ENCODE data around the gene EPYC. TPM values are rescaled to one million over a fixed set of nuclear protein-coding genes. Genes with fewer than 3 reads are reported as not detected.

The EPYC gene
- total and polyA plus RNA-seq, 12 donors: 0.78 TPM; not detected in 11

DNA sequence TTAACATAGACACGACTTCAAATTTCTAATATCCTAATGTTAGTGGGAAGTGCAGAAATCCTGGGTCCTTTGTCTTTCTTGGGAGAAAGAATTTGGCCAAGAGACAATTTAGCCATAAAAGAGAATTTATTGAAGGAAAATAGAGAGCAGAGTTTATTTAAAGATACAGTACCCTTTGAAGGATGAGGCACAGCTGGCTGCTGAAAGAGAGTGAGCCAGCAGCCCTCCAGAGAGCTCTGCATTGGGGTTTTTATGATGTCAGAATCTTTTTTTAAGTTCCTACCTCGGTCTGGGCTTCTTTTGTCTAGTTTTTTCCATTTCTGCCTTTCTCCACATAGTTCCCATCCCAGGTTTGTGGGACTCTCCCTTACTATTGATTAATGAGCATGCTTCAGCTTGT lies 87.3 kb downstream of the EPYC start:
- no peak overlapping the region for H3K4me3 ChIP-seq
- no peaks in the 10 kb centered on the region for H3K27me3 ChIP-seq
- intact Hi-C loops (cut with DNase I): no loop called here
- H3K4me1 ChIP-seq (replicated peaks in 1 of 2): peaks cover 6 to 10% of the 10 kb centered on the region in 2 donors
- TF ChIP-seq, protein P1, sequence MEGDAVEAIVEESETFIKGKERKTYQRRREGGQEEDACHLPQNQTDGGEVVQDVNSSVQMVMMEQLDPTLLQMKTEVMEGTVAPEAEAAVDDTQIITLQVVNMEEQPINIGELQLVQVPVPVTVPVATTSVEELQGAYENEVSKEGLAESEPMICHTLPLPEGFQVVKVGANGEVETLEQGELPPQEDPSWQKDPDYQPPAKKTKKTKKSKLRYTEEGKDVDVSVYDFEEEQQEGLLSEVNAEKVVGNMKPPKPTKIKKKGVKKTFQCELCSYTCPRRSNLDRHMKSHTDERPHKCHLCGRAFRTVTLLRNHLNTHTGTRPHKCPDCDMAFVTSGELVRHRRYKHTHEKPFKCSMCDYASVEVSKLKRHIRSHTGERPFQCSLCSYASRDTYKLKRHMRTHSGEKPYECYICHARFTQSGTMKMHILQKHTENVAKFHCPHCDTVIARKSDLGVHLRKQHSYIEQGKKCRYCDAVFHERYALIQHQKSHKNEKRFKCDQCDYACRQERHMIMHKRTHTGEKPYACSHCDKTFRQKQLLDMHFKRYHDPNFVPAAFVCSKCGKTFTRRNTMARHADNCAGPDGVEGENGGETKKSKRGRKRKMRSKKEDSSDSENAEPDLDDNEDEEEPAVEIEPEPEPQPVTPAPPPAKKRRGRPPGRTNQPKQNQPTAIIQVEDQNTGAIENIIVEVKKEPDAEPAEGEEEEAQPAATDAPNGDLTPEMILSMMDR (IDR thresholded peaks at IDR 0.05): no peak
- no peak overlapping the region for H3K27ac ChIP-seq
- H3K9me3 ChIP-seq (replicated peaks in 1 of 3): no peaks in the 10 kb centered on the region
- no peak for DNase-seq
- 40 to 53% (median 49%) methylated on average over 2 of the region's 2 CpGs for WGBS, 4 donors
- no peaks in the 10 kb centered on the region for H3K36me3 ChIP-seq (replicated peaks in 1 of 2)

DNA sequence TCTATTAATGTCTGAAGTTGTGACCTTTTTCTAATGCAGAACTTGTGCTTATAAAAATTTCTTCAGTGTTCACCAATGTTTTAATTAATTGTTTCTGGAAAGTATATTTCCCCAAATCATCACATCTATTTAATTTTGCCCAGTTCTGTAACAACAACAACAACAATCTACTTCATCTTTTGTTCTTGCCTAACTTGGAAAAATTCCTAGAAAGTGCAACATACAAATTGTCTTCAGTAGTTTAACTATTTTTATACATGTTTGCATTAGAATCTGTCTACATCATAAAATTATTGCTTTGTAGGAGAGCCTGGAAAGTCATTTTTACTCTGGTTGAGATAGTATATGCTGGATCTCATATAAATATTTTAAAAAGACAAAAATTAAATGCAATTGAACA lies 88.3 kb downstream of the EPYC start:
- Histone ChIP-seq H3K27me3 (no peaks in the 10 kb centered on the region), H3K4me3 (no peak overlapping the region), H3K9me3 (replicated peaks in 1 of 3) (no peaks in the 10 kb centered on the region), H3K27ac (no peak overlapping the region), H3K36me3 (replicated peaks in 1 of 2) (no peaks in the 10 kb centered on the region), H3K4me1 (replicated peaks in 1 of 2) (peaks cover 1 to 2% of the 10 kb centered on the region in 2 donors)
- TF ChIP-seq, protein P1 (IDR thresholded peaks at IDR 0.05): no peak
- no peak for TF ChIP-seq POLR2A (IDR thresholded peaks at IDR 0.05)
- no peak for DNase-seq
- intact Hi-C loops (cut with DNase I): no loop called here

DNA sequence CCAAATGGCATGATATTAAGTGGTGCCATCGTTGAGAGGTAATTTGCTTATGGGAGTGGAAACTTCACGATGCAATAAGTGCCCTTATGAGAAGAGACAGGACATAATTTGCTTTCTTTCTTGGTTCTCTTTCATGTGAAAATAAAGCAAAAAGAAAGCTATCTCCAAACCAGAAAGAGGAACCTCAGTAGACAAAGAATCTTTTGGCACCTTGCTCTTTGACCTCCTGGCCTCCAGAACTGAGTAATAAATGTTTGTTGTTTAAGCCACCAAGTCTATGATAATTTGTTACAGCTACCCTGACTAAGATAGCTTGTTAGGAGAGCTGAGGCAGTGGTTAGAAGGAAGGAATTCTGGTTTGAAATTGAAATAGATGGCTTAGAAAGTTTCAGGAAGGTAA lies 89.4 kb downstream of the EPYC start:
- no peak for TF ChIP-seq POLR2A (IDR thresholded peaks at IDR 0.05)
- TF ChIP-seq, protein P1 (IDR thresholded peaks at IDR 0.05): no peak
- Histone ChIP-seq H3K36me3 (replicated peaks in 1 of 2) (no peaks in the 10 kb centered on the region), H3K4me1 (replicated peaks in 1 of 2) (no peaks in the 10 kb centered on the region), H3K27me3 (no peaks in the 10 kb centered on the region), H3K27ac (no peak overlapping the region), H3K4me3 (no peak overlapping the region), H3K9me3 (replicated peaks in 1 of 3) (no peaks in the 10 kb centered on the region)
- no peak for DNase-seq
- WGBS, 4 donors: 75 to 87% (median 76%) methylated on average over 2 of the region's 2 CpGs
- intact Hi-C loops (cut with DNase I): no loop called here

Other genes starting within 250 kb of the EPYC start
- gene CCER1, start 49.8 kb downstream of the EPYC start, total RNA-seq: not detected
- not detected for gene CCER1, start 49.8 kb downstream of the EPYC start, polyA plus RNA-seq
- gene KERA, start 53.1 kb upstream of the EPYC start, total RNA-seq: not detected
- not detected for gene KERA, start 53.1 kb upstream of the EPYC start, polyA plus RNA-seq
- 1,000 to 10,000 TPM in 1 of 9 donors, 100 to 1,000 TPM in 7, 10 to 100 TPM in 1; 68.2 to 1,150 (median 400) TPM for gene LUM, start 106.5 kb upstream of the EPYC start, total RNA-seq
- gene LUM, start 106.5 kb upstream of the EPYC start, polyA plus RNA-seq: 100 to 1,000 TPM; 114 to 448 (median 333) TPM
- 1,000 to 10,000 TPM in 5 of 9 donors, 100 to 1,000 TPM in 4; 234 to 2,358 (median 1,209) TPM for gene DCN, start 177.8 kb upstream of the EPYC start, total RNA-seq
- 100 to 1,000 TPM; 491 to 572 (median 508) TPM for gene DCN, start 177.8 kb upstream of the EPYC start, polyA plus RNA-seq

Measured in adrenal gland (tissue), 12 donors.